Uterus (tissue), 2 donors: Measurements from ENCODE around the gene KCNQ4.

ENCODE experiments used
- CTCF ChIP-seq, 4 experiments: fragments of 200-600 bp in 2 of 4; fragments of 450-650 bp in 2 of 4; sonication (generic) in 2 of 4; IDR thresholded peaks; one replicate each; pipeline ENCODE4 v1.5.1; 2016 to 2019; ENCODE audit warnings: antibody characterized with exemption in 4 of 4, mild to moderate bottlenecking in 2 of 4, moderate library complexity in 1 of 4
- POLR2A ChIP-seq, 2 donors: fragments of 450-650 bp; IDR thresholded peaks; one replicate each; pipeline ENCODE4 v1.6.1; 2016; ENCODE audit warnings: antibody characterized with exemption in 2 of 2, mild to moderate bottlenecking in 1 of 2, moderate library complexity in 1 of 2

- TF ChIP-seq POLR2A (IDR thresholded peaks at IDR 0.05): no peak
- TF ChIP-seq CTCF (IDR thresholded peaks at IDR 0.05): no peak
These were observed 9.8 kb upstream of the KCNQ4 start for GRCh38 chr1:40773748-40774265.
